Measurements from ENCODE around the gene CYP4Z1. TPM values are rescaled to one million over a fixed set of nuclear protein-coding genes. Genes with fewer than 3 reads are reported as not detected.
"Not testable (repeated sequence)": the region's sequence is repeated elsewhere in the genome, so short reads cannot be mapped to it uniquely, and the experiment has no call there.

CYP4Z1 gene
- total RNA-seq, 4 donors from 2014 or later, result 1.1 to 2.9 (median 1.1) TPM; not detected in 1

- no peak for DNase-seq (ENCODE audit: low spot score in 2 of 2)
- WGBS, 2 donors, result 78 to 92% methylated on average over 4 of the region's 4 CpGs
- no peak for TF ChIP-seq CTCF (IDR thresholded peaks at IDR 0.05)
- no peak for TF ChIP-seq POLR2A (IDR thresholded peaks at IDR 0.05)
- intact Hi-C loops (cut with DNase I; ENCODE audit: low total_unique reads), result no loop called here
- no peak within 1 kb of the TSS for H3K4me3 ChIP-seq (ENCODE audit: low read depth, poor library complexity, severe bottlenecking)
These were observed 70.2 kb downstream of the CYP4Z1 start, which contains the start of gene CYP4A22 for GRCh38 chr1:47137198-47137597. Gene CYP4A22 (plus strand): TSS chr1:47137441. CDS start chr1:47137486, 45 bp downstream.

- WGBS, 2 donors, result 89 to 92% methylated on average over 5 of the region's 5 CpGs
- intact Hi-C loops (cut with DNase I; ENCODE audit: low total_unique reads), result no loop called here
These were observed 71.0 kb downstream of the CYP4Z1 start for GRCh38 chr1:47137925-47138615.

GRCh38 chr1:47140358-47140757 is 73.3 kb downstream of the CYP4Z1 start:
- H3K4me3 ChIP-seq (ENCODE audit: low read depth, poor library complexity, severe bottlenecking); DNase-seq (ENCODE audit: low spot score in 2 of 2); intact Hi-C loops (cut with DNase I; ENCODE audit: low total_unique reads): not testable (repeated sequence)
- 41 to 49% methylated on average over 3 of the region's 3 CpGs for WGBS, 2 donors

More at GRCh38 chr1:47137925-47138615, 71.0 kb downstream of the CYP4Z1 start:
- H3K4me3 ChIP-seq (ENCODE audit: low read depth, poor library complexity, severe bottlenecking), result no peak overlapping the region
- no peak for TF ChIP-seq POLR2A (IDR thresholded peaks at IDR 0.05)
- TF ChIP-seq CTCF (IDR thresholded peaks at IDR 0.05), result no peak
- no peak for DNase-seq (ENCODE audit: low spot score in 2 of 2)

GRCh38 chr1:47143654-47144053 is 76.6 kb downstream of the CYP4Z1 start:
- WGBS, 2 donors, result 51 to 58% methylated on average over 6 of the region's 6 CpGs
- DNase-seq (ENCODE audit: low spot score in 2 of 2); intact Hi-C loops (cut with DNase I; ENCODE audit: low total_unique reads); H3K4me3 ChIP-seq (ENCODE audit: low read depth, poor library complexity, severe bottlenecking): not testable (repeated sequence)

- DNase-seq (ENCODE audit: low spot score in 2 of 2); H3K4me3 ChIP-seq (ENCODE audit: low read depth, poor library complexity, severe bottlenecking); intact Hi-C loops (cut with DNase I; ENCODE audit: low total_unique reads): not testable (repeated sequence)
- 4 to 19% methylated on average over 1 of the region's 1 CpG for WGBS, 2 donors
These were observed 79.5 kb downstream of the CYP4Z1 start for GRCh38 chr1:47146495-47146894.

- intact Hi-C loops (cut with DNase I; ENCODE audit: low total_unique reads), result no loop called here
- DNase-seq (ENCODE audit: low spot score in 2 of 2), result no peak
These were observed 80.2 kb downstream of the CYP4Z1 start for GRCh38 chr1:47147047-47147785.

GRCh38 chr1:47149162-47149561 is 82.1 kb downstream of the CYP4Z1 start:
- 29 to 33% methylated on average over 9 of the region's 9 CpGs for WGBS, 2 donors
- DNase-seq (ENCODE audit: low spot score in 2 of 2); intact Hi-C loops (cut with DNase I; ENCODE audit: low total_unique reads); H3K4me3 ChIP-seq (ENCODE audit: low read depth, poor library complexity, severe bottlenecking): not testable (repeated sequence)

More at GRCh38 chr1:47147047-47147785, 80.2 kb downstream of the CYP4Z1 start:
- no peak for TF ChIP-seq POLR2A (IDR thresholded peaks at IDR 0.05)
- TF ChIP-seq CTCF (IDR thresholded peaks at IDR 0.05), result no peak
- whole genome bisulfite sequencing, 2 donors, result 56 to 60% methylated on average over 6 of the region's 6 CpGs
- H3K4me3 ChIP-seq (ENCODE audit: low read depth, poor library complexity, severe bottlenecking), result no peak overlapping the region

GRCh38 chr1:47156457-47156856 is 89.4 kb downstream of the CYP4Z1 start:
- DNase-seq (ENCODE audit: low spot score in 2 of 2); intact Hi-C loops (cut with DNase I; ENCODE audit: low total_unique reads); H3K4me3 ChIP-seq (ENCODE audit: low read depth, poor library complexity, severe bottlenecking): not testable (repeated sequence)

- intact Hi-C loops (cut with DNase I; ENCODE audit: low total_unique reads); H3K4me3 ChIP-seq (ENCODE audit: low read depth, poor library complexity, severe bottlenecking); DNase-seq (ENCODE audit: low spot score in 2 of 2): not testable (repeated sequence)
- WGBS, 2 donors, result 54 to 85% methylated on average over 3 of the region's 3 CpGs
These were observed 90.9 kb downstream of the CYP4Z1 start for GRCh38 chr1:47157957-47158356.

Measured in lower leg skin (tissue), 4 donors.